ENCODE measurements around the gene NID2.

The NID2 gene

GRCh38 chr14:52049721-52050588 is 18.9 kb downstream of the NID2 start:
- TF ChIP-seq CTCF (IDR thresholded peaks at IDR 0.05; ENCODE audit: borderline replicate concordance, insufficient read depth, low read depth, low read length): no peak

DNA sequence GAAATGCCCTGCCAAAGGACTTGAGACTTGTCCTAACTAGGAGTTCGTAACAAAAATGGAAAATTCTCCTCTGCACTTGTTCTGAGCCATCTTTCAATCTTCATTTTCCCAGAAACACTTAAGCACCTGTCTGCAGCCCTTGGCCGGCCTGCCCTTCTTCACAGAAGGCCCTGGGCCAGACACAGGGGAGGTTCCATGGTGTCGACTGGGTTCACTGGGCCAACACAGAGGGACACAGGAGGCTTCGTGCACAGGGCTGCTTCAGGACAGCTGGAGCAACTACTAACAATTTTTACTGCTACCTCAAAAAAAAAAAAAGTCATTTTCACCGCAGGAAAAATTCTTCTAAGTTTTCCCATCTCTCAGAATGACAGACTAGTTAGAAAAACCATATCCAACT is 19.6 kb downstream of the NID2 start:
- no peak for TF ChIP-seq CTCF (IDR thresholded peaks at IDR 0.05; ENCODE audit: borderline replicate concordance, insufficient read depth, low read depth, low read length)
- no peak overlapping the region for H3K4me3 ChIP-seq (ENCODE audit: low read depth, low read length)

More at GRCh38 chr14:52049721-52050588, 18.9 kb downstream of the NID2 start:
- no peak overlapping the region for H3K4me3 ChIP-seq (ENCODE audit: low read depth, low read length)

DNA sequence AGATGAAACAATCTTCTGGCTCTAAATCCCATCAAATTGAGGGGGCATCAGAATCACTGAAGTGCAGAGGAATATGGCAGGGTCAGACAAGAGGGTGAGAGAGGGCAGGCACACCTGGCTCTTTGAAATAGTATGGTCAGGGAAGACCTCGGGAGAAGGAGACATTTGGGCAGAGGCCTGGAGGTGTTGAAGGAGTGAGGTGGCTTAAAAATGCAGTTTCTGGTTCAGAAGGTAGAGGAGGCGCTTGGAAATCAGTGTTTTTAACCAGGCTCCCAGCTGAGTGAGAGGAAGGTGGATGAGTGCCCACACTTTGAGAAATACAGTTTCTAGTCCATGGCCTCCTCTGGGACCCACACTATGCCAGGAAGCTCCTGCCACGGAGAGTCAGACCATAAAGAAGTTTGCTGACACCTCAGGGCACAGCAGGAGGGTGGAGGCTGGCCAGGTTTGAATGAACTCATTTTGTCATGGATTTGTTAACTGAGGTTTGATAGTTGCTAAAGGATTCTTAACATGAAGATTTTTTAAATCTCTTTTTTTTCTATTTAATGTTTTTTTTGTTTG is 20.1 kb downstream of the NID2 start:
- H3K4me3 ChIP-seq (ENCODE audit: low read depth, low read length): no peak overlapping the region
- no peak for TF ChIP-seq CTCF (IDR thresholded peaks at IDR 0.05; ENCODE audit: borderline replicate concordance, insufficient read depth, low read depth, low read length)

- TF ChIP-seq CTCF (IDR thresholded peaks at IDR 0.05; ENCODE audit: borderline replicate concordance, insufficient read depth, low read depth, low read length): no peak
- H3K4me3 ChIP-seq (ENCODE audit: low read depth, low read length): no peak overlapping the region
Observed at GRCh38 chr14:52048116-52048515, 20.7 kb downstream of the NID2 start.

GRCh38 chr14:52046376-52046917 is 22.4 kb downstream of the NID2 start:
- no peak overlapping the region for H3K4me3 ChIP-seq (ENCODE audit: low read depth, low read length)
- TF ChIP-seq CTCF (IDR thresholded peaks at IDR 0.05; ENCODE audit: borderline replicate concordance, insufficient read depth, low read depth, low read length): no peak

- H3K4me3 ChIP-seq (ENCODE audit: low read depth, low read length): no peak overlapping the region
- no peak for TF ChIP-seq CTCF (IDR thresholded peaks at IDR 0.05; ENCODE audit: borderline replicate concordance, insufficient read depth, low read depth, low read length)
Observed at GRCh38 chr14:52044791-52045522, 23.9 kb downstream of the NID2 start.
